SK-N-MC (cell line): ENCODE results near the gene PRKD1.

Experiments
- DNase-seq: peaks from one replicate; pipeline ENCODE4 v3.0.0-alpha.2; 2011; ENCODE audit warnings: low read depth, low spot score
- H3K27ac ChIP-seq: fragments of 200-600 bp; sonication (generic); 2 replicates; pipeline ENCODE4 v1.5.1; 2016; ENCODE audit warnings: mixed run types
- H3K36me3 ChIP-seq: fragments of 200-600 bp; sonication (generic); 2 replicates; pipeline ENCODE4 v1.6.1; 2017; ENCODE audit warnings: antibody characterized with exemption, low read length, mixed read lengths; ENCODE audit not compliant: insufficient read depth
- H3K4me3 ChIP-seq: fragments of 200-600 bp; sonication (generic); 2 replicates; pipeline ENCODE4 v1.5.1; 2016
- H3K9ac ChIP-seq: fragments of 200-600 bp; sonication (generic); 2 replicates; pipeline ENCODE4 v1.8.0; 2017; ENCODE audit warnings: mixed run types, mixed read lengths; ENCODE audit not compliant: insufficient read length
- H3K9me3 ChIP-seq: fragments of 200-600 bp; sonication (generic); 2 replicates; pipeline ENCODE4 v1.6.1; 2017; ENCODE audit warnings: low read depth, mild to moderate bottlenecking, antibody characterized with exemption, low read length, moderate library complexity, mixed read lengths
- EZH2 ChIP-seq: fragments of 200-600 bp; sonication (generic); IDR thresholded peaks from one replicate; pipeline ENCODE4 v1.6.1; 2017; ENCODE audit warnings: antibody characterized with exemption
- FOXP2 ChIP-seq: optimal IDR thresholded peaks from 2 replicates; pipeline ENCODE3; 2011; ENCODE audit warnings: mild to moderate bottlenecking, moderate library complexity; ENCODE audit not compliant: insufficient read depth; ENCODE audit errors: extremely low read length, control extremely low read depth
- POLR2AphosphoS5 ChIP-seq: IDR thresholded peaks from 2 replicates; pipeline ENCODE4 v1.6.1; 2012; ENCODE audit warnings: mild to moderate bottlenecking, low read depth, low read length, borderline replicate concordance

The PRKD1 gene

GRCh38 chr14:29927376-29928116, at the start of gene PRKD1:
PRKD1 (minus strand) TSS chr14:29927847.
- no peak for TF ChIP-seq FOXP2
- no peak for TF ChIP-seq POLR2AphosphoS5
- TF ChIP-seq EZH2, result no peak
- Histone ChIP-seq H3K4me3 (peak within 1 kb of the TSS; percentile 79), H3K9ac (peak within 1 kb of the TSS; percentile 48), H3K27ac (no peak within 1 kb of the TSS), H3K9me3 (no peaks in the 10 kb centered on the region), H3K36me3 (no peaks in the 10 kb centered on the region)
- DNase-seq, result no peak

- H3K9ac ChIP-seq, result no peak overlapping the region
- TF ChIP-seq POLR2AphosphoS5, result no peak
- no peak for TF ChIP-seq EZH2
- TF ChIP-seq FOXP2, result no peak
- DNase-seq, result no peak
- H3K9me3 ChIP-seq, result no peaks in the 10 kb centered on the region
- no peak overlapping the region for H3K27ac ChIP-seq
- H3K36me3 ChIP-seq, result no peaks in the 10 kb centered on the region
- H3K4me3 ChIP-seq, result no peak overlapping the region
Observed at GRCh38 chr14:29971101-29971500, 43.5 kb upstream of the PRKD1 start.

- no peak overlapping the region for H3K27ac ChIP-seq
- H3K9ac ChIP-seq, result no peak overlapping the region
- H3K36me3 ChIP-seq, result no peaks in the 10 kb centered on the region
- DNase-seq, result no peak
- no peak overlapping the region for H3K4me3 ChIP-seq
- H3K9me3 ChIP-seq, result no peaks in the 10 kb centered on the region
- TF ChIP-seq POLR2AphosphoS5 (no peak), FOXP2 (no peak)
Observed at GRCh38 chr14:29955087-29955486, 27.4 kb upstream of the PRKD1 start.

- DNase-seq, result no peak
- no peaks in the 10 kb centered on the region for H3K9me3 ChIP-seq
- H3K36me3 ChIP-seq, result no peaks in the 10 kb centered on the region
- no peak overlapping the region for H3K9ac ChIP-seq
- TF ChIP-seq EZH2 (no peak), FOXP2 (no peak), POLR2AphosphoS5 (no peak)
- H3K4me3 ChIP-seq, result 0 out of 2 replicates have a peak overlapping the region, but pooled peaks have one; percentile 8
- no peak overlapping the region for H3K27ac ChIP-seq
Observed at GRCh38 chr14:29953501-29953900, 25.9 kb upstream of the PRKD1 start.

- no peak overlapping the region for H3K9ac ChIP-seq
- no peaks in the 10 kb centered on the region for H3K36me3 ChIP-seq
- no peak overlapping the region for H3K4me3 ChIP-seq
- no peak for DNase-seq
- no peak overlapping the region for H3K27ac ChIP-seq
- TF ChIP-seq POLR2AphosphoS5 (no peak), FOXP2 (no peak), EZH2 (no peak)
- H3K9me3 ChIP-seq, result no peaks in the 10 kb centered on the region
Observed at GRCh38 chr14:29944091-29944490, 16.4 kb upstream of the PRKD1 start.

- TF ChIP-seq POLR2AphosphoS5, result no peak
- H3K9ac ChIP-seq, result no peak overlapping the region
- no peak overlapping the region for H3K4me3 ChIP-seq
- DNase-seq, result no peak
- no peaks in the 10 kb centered on the region for H3K36me3 ChIP-seq
- H3K27ac ChIP-seq, result no peak overlapping the region
- H3K9me3 ChIP-seq, result no peaks in the 10 kb centered on the region
Observed at GRCh38 chr14:29941401-29941800, 13.8 kb upstream of the PRKD1 start.

- Histone ChIP-seq H3K9me3 (no peaks in the 10 kb centered on the region), H3K9ac (no peak overlapping the region), H3K36me3 (no peaks in the 10 kb centered on the region), H3K4me3 (no peak overlapping the region), H3K27ac (no peak overlapping the region)
- DNase-seq, result no peak
- TF ChIP-seq POLR2AphosphoS5, result no peak
- no peak for TF ChIP-seq FOXP2
- no peak for TF ChIP-seq EZH2
Observed at GRCh38 chr14:29940482-29940881, 12.8 kb upstream of the PRKD1 start.

- TF ChIP-seq FOXP2, result no peak
- no peak for TF ChIP-seq POLR2AphosphoS5
- no peak overlapping the region for H3K4me3 ChIP-seq
- no peaks in the 10 kb centered on the region for H3K9me3 ChIP-seq
- DNase-seq, result no peak
- no peak overlapping the region for H3K27ac ChIP-seq
- H3K36me3 ChIP-seq, result no peaks in the 10 kb centered on the region
- H3K9ac ChIP-seq, result no peak overlapping the region
Observed at GRCh38 chr14:29937116-29937515, 9.5 kb upstream of the PRKD1 start.

GRCh38 chr14:29930283-29930682, 2.6 kb upstream of the PRKD1 start:
- Histone ChIP-seq H3K9ac (no peak overlapping the region), H3K9me3 (no peaks in the 10 kb centered on the region), H3K36me3 (no peaks in the 10 kb centered on the region), H3K4me3 (no peak overlapping the region), H3K27ac (no peak overlapping the region)
- no peak for DNase-seq
- no peak for TF ChIP-seq FOXP2
- no peak for TF ChIP-seq EZH2
